KMS-11 (cell line): ENCODE measurements around the gene SLC22A23.

Source experiments
- H2AFZ ChIP-seq: fragments of 200-600 bp; sonication (generic); 2 replicates; pipeline ENCODE4 v1.6.1; 2016; ENCODE audit warnings: antibody characterized with exemption, mixed run types, low read depth
- H3K27ac ChIP-seq: fragments of 200-600 bp; sonication (generic); 2 replicates; pipeline ENCODE4 v1.6.1; 2016; ENCODE audit warnings: mild to moderate bottlenecking, mixed run types
- H3K27me3 ChIP-seq: fragments of 200-600 bp; sonication (generic); 2 replicates; pipeline ENCODE4 v1.6.1; 2017; ENCODE audit warnings: mild to moderate bottlenecking, low read depth, mixed run types, moderate library complexity; ENCODE audit not compliant: insufficient read depth
- H3K36me3 ChIP-seq: fragments of 200-600 bp; sonication (generic); 2 replicates; pipeline ENCODE4 v1.6.1; 2017; ENCODE audit warnings: mild to moderate bottlenecking, mixed run types; ENCODE audit not compliant: insufficient read depth
- H3K4me1 ChIP-seq: fragments of 200-600 bp; sonication (generic); 2 replicates; pipeline ENCODE4 v1.6.1; 2016; ENCODE audit warnings: mild to moderate bottlenecking, low read depth, mixed run types; ENCODE audit not compliant: poor library complexity, severe bottlenecking
- H3K4me2 ChIP-seq: fragments of 200-600 bp; sonication (generic); 2 replicates; pipeline ENCODE4 v1.7.0; 2016; ENCODE audit warnings: mild to moderate bottlenecking, mixed run types
- H3K4me3 ChIP-seq: fragments of 200-600 bp; sonication (generic); IDR thresholded peaks from 2 replicates; pipeline ENCODE4 v1.6.1; 2017; ENCODE audit warnings: low read depth, low read length, mixed read lengths; ENCODE audit not compliant: insufficient read depth
- H3K79me2 ChIP-seq: fragments of 200-600 bp; sonication (generic); 2 replicates; pipeline ENCODE4 v1.6.1; 2016; ENCODE audit warnings: low read depth, mixed run types; ENCODE audit not compliant: insufficient read depth
- H3K9ac ChIP-seq: fragments of 200-600 bp; sonication (generic); 2 replicates; pipeline ENCODE4 v1.6.1; 2016; ENCODE audit warnings: mild to moderate bottlenecking, mixed run types
- H4K20me1 ChIP-seq: fragments of 200-600 bp; sonication (generic); 2 replicates; pipeline ENCODE4 v1.6.1; 2016; ENCODE audit warnings: mild to moderate bottlenecking, mixed run types; ENCODE audit not compliant: insufficient read depth
- TF ChIP-seq, protein P1 (sequence below): fragments of 200-600 bp; sonication (generic); conservative IDR thresholded peaks from 2 replicates; pipeline ENCODE4 v1.6.1; 2017; ENCODE audit warnings: low read depth, mild to moderate bottlenecking, antibody characterized with exemption, low read length, moderate library complexity, mixed read lengths

The SLC22A23 gene

GRCh38 chr6:3480009-3480408, 23.2 kb upstream of the SLC22A23 start:
- Histone ChIP-seq H3K4me1 (no peaks in the 10 kb centered on the region), H4K20me1 (no peaks in the 10 kb centered on the region), H3K9ac (no peak overlapping the region), H3K4me2 (no peak overlapping the region), H3K79me2 (no peaks in the 10 kb centered on the region), H3K27me3 (no peaks in the 10 kb centered on the region), H3K4me3 (no peak overlapping the region), H3K36me3 (no peaks in the 10 kb centered on the region), H3K27ac (no peak overlapping the region), H2AFZ (no peak overlapping the region)
- TF ChIP-seq, protein P1, sequence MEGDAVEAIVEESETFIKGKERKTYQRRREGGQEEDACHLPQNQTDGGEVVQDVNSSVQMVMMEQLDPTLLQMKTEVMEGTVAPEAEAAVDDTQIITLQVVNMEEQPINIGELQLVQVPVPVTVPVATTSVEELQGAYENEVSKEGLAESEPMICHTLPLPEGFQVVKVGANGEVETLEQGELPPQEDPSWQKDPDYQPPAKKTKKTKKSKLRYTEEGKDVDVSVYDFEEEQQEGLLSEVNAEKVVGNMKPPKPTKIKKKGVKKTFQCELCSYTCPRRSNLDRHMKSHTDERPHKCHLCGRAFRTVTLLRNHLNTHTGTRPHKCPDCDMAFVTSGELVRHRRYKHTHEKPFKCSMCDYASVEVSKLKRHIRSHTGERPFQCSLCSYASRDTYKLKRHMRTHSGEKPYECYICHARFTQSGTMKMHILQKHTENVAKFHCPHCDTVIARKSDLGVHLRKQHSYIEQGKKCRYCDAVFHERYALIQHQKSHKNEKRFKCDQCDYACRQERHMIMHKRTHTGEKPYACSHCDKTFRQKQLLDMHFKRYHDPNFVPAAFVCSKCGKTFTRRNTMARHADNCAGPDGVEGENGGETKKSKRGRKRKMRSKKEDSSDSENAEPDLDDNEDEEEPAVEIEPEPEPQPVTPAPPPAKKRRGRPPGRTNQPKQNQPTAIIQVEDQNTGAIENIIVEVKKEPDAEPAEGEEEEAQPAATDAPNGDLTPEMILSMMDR: no peak

- Histone ChIP-seq H2AFZ (no peak overlapping the region), H3K79me2 (no peaks in the 10 kb centered on the region), H3K9ac (no peak overlapping the region), H3K4me3 (no peak overlapping the region), H3K36me3 (no peaks in the 10 kb centered on the region), H4K20me1 (no peaks in the 10 kb centered on the region), H3K4me2 (no peak overlapping the region), H3K27me3 (no peaks in the 10 kb centered on the region), H3K27ac (no peak overlapping the region), H3K4me1 (no peaks in the 10 kb centered on the region)
- TF ChIP-seq, protein P1: no peak
These were observed 16.9 kb upstream of the SLC22A23 start for GRCh38 chr6:3473773-3474172.

DNA sequence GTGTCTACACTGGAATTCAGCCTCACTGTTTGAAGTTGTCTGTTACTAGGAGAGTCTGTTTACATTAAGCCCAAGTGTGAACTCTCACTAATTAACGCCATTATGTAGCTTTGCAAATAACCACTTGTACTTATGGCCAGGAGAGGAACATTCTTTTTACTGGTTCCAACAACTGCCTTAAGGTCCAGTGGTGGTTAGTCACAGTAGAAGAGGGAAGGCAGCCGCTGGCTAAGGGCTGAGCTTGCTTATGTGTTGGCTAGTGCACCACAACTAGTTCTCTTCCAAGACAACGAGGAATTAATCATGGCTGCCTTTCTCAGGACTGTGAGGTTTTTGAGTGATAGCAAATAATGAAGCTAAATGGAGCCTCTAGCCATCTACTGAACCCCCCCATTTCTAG, 14.9 kb upstream of the SLC22A23 start:
- no peak overlapping the region for H3K27ac ChIP-seq
- H3K9ac ChIP-seq: no peak overlapping the region

DNA sequence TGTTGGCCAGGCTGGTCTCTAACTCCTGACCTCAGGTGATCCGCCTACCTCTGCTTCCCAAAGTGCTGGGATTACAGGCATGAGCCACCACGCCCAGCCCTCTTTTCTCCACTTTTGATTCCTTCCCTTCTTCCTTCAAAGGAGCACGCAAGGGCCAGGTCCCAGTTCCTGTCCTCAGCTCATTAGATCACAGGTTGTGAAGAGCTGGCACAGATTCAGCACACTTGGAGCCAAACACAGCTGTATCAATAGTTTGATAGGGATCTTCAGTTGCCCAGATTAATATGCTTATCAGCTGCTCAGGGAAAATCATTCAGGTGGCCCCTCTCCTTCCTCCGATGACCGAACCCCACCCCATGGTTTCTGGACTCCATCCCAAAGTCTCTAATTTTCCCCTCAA, 14.4 kb upstream of the SLC22A23 start:
- H3K9ac ChIP-seq: no peak overlapping the region

More for the DNA sequence above, 14.9 kb upstream of the SLC22A23 start:
- Histone ChIP-seq H2AFZ (no peak overlapping the region), H3K27me3 (no peaks in the 10 kb centered on the region), H3K4me3 (no peak overlapping the region), H4K20me1 (no peaks in the 10 kb centered on the region), H3K79me2 (no peaks in the 10 kb centered on the region), H3K4me2 (no peak overlapping the region), H3K36me3 (no peaks in the 10 kb centered on the region), H3K4me1 (no peaks in the 10 kb centered on the region)
- TF ChIP-seq, protein P1: no peak

More for the DNA sequence above, 14.4 kb upstream of the SLC22A23 start:
- no peaks in the 10 kb centered on the region for H3K27me3 ChIP-seq
- no peak overlapping the region for H3K4me3 ChIP-seq
- H3K36me3 ChIP-seq: no peaks in the 10 kb centered on the region
- H3K4me1 ChIP-seq: no peaks in the 10 kb centered on the region
- H3K27ac ChIP-seq: no peak overlapping the region
- TF ChIP-seq, protein P1: no peak
- no peaks in the 10 kb centered on the region for H4K20me1 ChIP-seq
- H3K4me2 ChIP-seq: no peak overlapping the region
- no peak overlapping the region for H2AFZ ChIP-seq
- H3K79me2 ChIP-seq: no peaks in the 10 kb centered on the region
